SK-N-SH (cell line): ENCODE results near the gene KIF13A.

Experiments used
- EP300 ChIP-seq, 2 experiments: IDR thresholded peaks; 2 replicates each; pipeline versions ENCODE4 v1.4.0 to v1.6.1; 2012; ENCODE audit warnings: borderline replicate concordance in 1 of 2, low read depth in 1 of 2, low read length in 1 of 2
- EZH2phosphoT487 ChIP-seq: fragments of 200-600 bp; sonication (generic); IDR thresholded peaks from 2 replicates; pipeline ENCODE4 v1.6.1; 2017; ENCODE audit warnings: low read depth, mixed run types, mild to moderate bottlenecking, antibody characterized with exemption, moderate library complexity, borderline replicate concordance
- POLR2AphosphoS5 ChIP-seq: IDR thresholded peaks from 2 replicates; pipeline ENCODE4 v1.6.1; 2012; ENCODE audit warnings: low read depth, low read length
- RFX5 ChIP-seq: IDR thresholded peaks from 2 replicates; pipeline ENCODE4 v1.6.1; 2012; ENCODE audit warnings: mild to moderate bottlenecking, improper control_type of control experiment, low read length
- RXRA ChIP-seq: IDR thresholded peaks from 2 replicates; pipeline ENCODE4 v1.4.0; 2012; ENCODE audit warnings: low read depth, mild to moderate bottlenecking, borderline replicate concordance
- SIN3A ChIP-seq: IDR thresholded peaks from 2 replicates; pipeline ENCODE4 v1.6.1; 2012; ENCODE audit warnings: low read depth, mild to moderate bottlenecking, low read length, moderate library complexity, borderline replicate concordance
- SMC3 ChIP-seq: IDR thresholded peaks from 2 replicates; pipeline ENCODE4 v1.6.1; 2012; ENCODE audit warnings: low read depth, low read length, improper control_type of control experiment
- TEAD4 ChIP-seq: IDR thresholded peaks from 2 replicates; pipeline ENCODE4 v1.4.0; 2012; ENCODE audit warnings: mild to moderate bottlenecking, borderline replicate concordance; ENCODE audit not compliant: insufficient read depth
- TF ChIP-seq, protein P1 (sequence below): fragments of 200-600 bp; sonication (generic); IDR thresholded peaks from 2 replicates; pipeline ENCODE4 v1.6.1; 2017; ENCODE audit warnings: antibody characterized with exemption, mild to moderate bottlenecking, moderate library complexity
- TF ChIP-seq, protein P2 (sequence below): IDR thresholded peaks from 2 replicates; pipeline ENCODE4 v1.4.0; 2012; ENCODE audit warnings: low read depth, borderline replicate concordance
- TF ChIP-seq, protein P3 (sequence below): IDR thresholded peaks from 2 replicates; pipeline ENCODE4 v1.4.0; 2012; ENCODE audit warnings: low read depth
- TF ChIP-seq, protein P4 (sequence below): IDR thresholded peaks from 2 replicates; pipeline ENCODE4 v1.4.0; 2012; ENCODE audit warnings: low read depth, borderline replicate concordance
- TF ChIP-seq, protein P5 (sequence below): IDR thresholded peaks from 2 replicates; pipeline ENCODE4; 2012

DNA sequence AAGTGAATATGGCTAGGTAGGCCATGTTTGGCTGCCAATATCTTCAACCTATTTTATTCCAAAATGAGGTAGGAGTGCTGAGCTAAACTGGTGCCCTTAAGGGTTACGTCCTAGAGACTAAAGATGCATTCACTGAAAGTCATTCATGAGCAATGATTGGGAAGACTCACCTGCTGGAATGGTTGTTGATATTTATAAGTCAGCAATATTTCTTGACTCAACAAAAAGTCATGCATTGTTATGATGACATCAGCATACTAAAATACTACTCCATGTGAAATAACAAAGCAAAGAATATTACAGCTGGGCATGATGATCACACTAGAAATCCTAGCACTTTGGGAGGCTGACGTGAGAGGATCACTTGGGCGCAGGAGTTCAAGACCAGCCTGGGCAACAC is 263.1 kb downstream of the KIF13A start:
- TF ChIP-seq EP300 (IDR thresholded peaks at IDR 0.05; ENCODE audit: borderline replicate concordance in 1 of 2, low read depth in 1 of 2, low read length in 1 of 2) (no peak), POLR2AphosphoS5 (no peak), TEAD4 (no peak), RXRA (no peak), EZH2phosphoT487 (no peak), RFX5 (no peak), SMC3 (no peak), SIN3A (no peak)
- TF ChIP-seq, protein P1, sequence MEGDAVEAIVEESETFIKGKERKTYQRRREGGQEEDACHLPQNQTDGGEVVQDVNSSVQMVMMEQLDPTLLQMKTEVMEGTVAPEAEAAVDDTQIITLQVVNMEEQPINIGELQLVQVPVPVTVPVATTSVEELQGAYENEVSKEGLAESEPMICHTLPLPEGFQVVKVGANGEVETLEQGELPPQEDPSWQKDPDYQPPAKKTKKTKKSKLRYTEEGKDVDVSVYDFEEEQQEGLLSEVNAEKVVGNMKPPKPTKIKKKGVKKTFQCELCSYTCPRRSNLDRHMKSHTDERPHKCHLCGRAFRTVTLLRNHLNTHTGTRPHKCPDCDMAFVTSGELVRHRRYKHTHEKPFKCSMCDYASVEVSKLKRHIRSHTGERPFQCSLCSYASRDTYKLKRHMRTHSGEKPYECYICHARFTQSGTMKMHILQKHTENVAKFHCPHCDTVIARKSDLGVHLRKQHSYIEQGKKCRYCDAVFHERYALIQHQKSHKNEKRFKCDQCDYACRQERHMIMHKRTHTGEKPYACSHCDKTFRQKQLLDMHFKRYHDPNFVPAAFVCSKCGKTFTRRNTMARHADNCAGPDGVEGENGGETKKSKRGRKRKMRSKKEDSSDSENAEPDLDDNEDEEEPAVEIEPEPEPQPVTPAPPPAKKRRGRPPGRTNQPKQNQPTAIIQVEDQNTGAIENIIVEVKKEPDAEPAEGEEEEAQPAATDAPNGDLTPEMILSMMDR = no peak
- TF ChIP-seq, protein P2, sequence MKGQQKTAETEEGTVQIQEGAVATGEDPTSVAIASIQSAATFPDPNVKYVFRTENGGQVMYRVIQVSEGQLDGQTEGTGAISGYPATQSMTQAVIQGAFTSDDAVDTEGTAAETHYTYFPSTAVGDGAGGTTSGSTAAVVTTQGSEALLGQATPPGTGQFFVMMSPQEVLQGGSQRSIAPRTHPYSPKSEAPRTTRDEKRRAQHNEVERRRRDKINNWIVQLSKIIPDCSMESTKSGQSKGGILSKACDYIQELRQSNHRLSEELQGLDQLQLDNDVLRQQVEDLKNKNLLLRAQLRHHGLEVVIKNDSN = no peak
- TF ChIP-seq, protein P3, sequence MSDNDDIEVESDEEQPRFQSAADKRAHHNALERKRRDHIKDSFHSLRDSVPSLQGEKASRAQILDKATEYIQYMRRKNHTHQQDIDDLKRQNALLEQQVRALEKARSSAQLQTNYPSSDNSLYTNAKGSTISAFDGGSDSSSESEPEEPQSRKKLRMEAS = no peak
- TF ChIP-seq, protein P4, sequence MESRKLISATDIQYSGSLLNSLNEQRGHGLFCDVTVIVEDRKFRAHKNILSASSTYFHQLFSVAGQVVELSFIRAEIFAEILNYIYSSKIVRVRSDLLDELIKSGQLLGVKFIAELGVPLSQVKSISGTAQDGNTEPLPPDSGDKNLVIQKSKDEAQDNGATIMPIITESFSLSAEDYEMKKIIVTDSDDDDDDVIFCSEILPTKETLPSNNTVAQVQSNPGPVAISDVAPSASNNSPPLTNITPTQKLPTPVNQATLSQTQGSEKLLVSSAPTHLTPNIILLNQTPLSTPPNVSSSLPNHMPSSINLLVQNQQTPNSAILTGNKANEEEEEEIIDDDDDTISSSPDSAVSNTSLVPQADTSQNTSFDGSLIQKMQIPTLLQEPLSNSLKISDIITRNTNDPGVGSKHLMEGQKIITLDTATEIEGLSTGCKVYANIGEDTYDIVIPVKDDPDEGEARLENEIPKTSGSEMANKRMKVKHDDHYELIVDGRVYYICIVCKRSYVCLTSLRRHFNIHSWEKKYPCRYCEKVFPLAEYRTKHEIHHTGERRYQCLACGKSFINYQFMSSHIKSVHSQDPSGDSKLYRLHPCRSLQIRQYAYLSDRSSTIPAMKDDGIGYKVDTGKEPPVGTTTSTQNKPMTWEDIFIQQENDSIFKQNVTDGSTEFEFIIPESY = no peak
- TF ChIP-seq, protein P5, sequence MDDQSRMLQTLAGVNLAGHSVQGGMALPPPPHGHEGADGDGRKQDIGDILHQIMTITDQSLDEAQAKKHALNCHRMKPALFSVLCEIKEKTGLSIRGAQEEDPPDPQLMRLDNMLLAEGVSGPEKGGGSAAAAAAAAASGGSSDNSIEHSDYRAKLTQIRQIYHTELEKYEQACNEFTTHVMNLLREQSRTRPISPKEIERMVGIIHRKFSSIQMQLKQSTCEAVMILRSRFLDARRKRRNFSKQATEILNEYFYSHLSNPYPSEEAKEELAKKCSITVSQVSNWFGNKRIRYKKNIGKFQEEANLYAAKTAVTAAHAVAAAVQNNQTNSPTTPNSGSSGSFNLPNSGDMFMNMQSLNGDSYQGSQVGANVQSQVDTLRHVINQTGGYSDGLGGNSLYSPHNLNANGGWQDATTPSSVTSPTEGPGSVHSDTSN = no peak
